ENCODE data around the gene TBC1D1.

Gene TBC1D1

GRCh38 chr4:38086151-38086848 is 195.4 kb downstream of the TBC1D1 start:
- TF ChIP-seq CSRNP3 (CRISPR knock-in tag; IDR thresholded peaks at IDR 0.05) = no peak
- no peak for TF ChIP-seq ISL1 (CRISPR knock-in tag; IDR thresholded peaks at IDR 0.05)
- no peak for TF ChIP-seq CSDC2 (CRISPR knock-in tag; IDR thresholded peaks at IDR 0.05)
- TF ChIP-seq ESRRG (CRISPR knock-in tag; IDR thresholded peaks at IDR 0.05) = no peak
- no peak for TF ChIP-seq TOX (CRISPR knock-in tag; IDR thresholded peaks at IDR 0.05; ENCODE audit: borderline replicate concordance)
- no peak for TF ChIP-seq CREB5 (CRISPR knock-in tag; IDR thresholded peaks at IDR 0.05; ENCODE audit: low read depth)
- no peak for TF ChIP-seq ZNF8 (CRISPR knock-in tag; IDR thresholded peaks at IDR 0.05)
- no peak for TF ChIP-seq ZNF565 (CRISPR knock-in tag; conservative IDR thresholded peaks at IDR 0.05; ENCODE audit: low read depth)
- TF ChIP-seq PATZ1 (CRISPR knock-in tag; IDR thresholded peaks at IDR 0.05; ENCODE audit: borderline replicate concordance) = no peak
- ATAC-seq = no peak

GRCh38 chr4:38086849-38087226 is 196.0 kb downstream of the TBC1D1 start:
- TF ChIP-seq SNAI2 (CRISPR knock-in tag; IDR thresholded peaks at IDR 0.05) = no peak
- no peak for TF ChIP-seq PPARA (CRISPR knock-in tag; IDR thresholded peaks at IDR 0.05; ENCODE audit: borderline replicate concordance)
- TF ChIP-seq ZC3H10 (CRISPR knock-in tag; IDR thresholded peaks at IDR 0.05) = no peak
- TF ChIP-seq ARNTL (CRISPR knock-in tag; IDR thresholded peaks at IDR 0.05; ENCODE audit: borderline replicate concordance, low read depth) = no peak
- TF ChIP-seq OSR1 (CRISPR knock-in tag; IDR thresholded peaks at IDR 0.05) = no peak
- no peak for TF ChIP-seq ZNF70 (CRISPR knock-in tag; IDR thresholded peaks at IDR 0.05)
- no peak for ATAC-seq

- ATAC-seq = no peak
- TF ChIP-seq ARNTL (CRISPR knock-in tag; IDR thresholded peaks at IDR 0.05; ENCODE audit: borderline replicate concordance, low read depth) = no peak
- no peak for TF ChIP-seq ZFP30 (CRISPR knock-in tag; IDR thresholded peaks at IDR 0.05)
- TF ChIP-seq ZFP3 (CRISPR knock-in tag; IDR thresholded peaks at IDR 0.05) = no peak
- no peak for TF ChIP-seq SNAI2 (CRISPR knock-in tag; IDR thresholded peaks at IDR 0.05)
- TF ChIP-seq CSRNP3 (CRISPR knock-in tag; IDR thresholded peaks at IDR 0.05) = no peak
- no peak for TF ChIP-seq ZNF565 (CRISPR knock-in tag; conservative IDR thresholded peaks at IDR 0.05; ENCODE audit: low read depth)
- no peak for TF ChIP-seq PPARA (CRISPR knock-in tag; IDR thresholded peaks at IDR 0.05; ENCODE audit: borderline replicate concordance)
- no peak for TF ChIP-seq TSHZ2 (CRISPR knock-in tag; IDR thresholded peaks at IDR 0.05)
- no peak for TF ChIP-seq CSDC2 (CRISPR knock-in tag; IDR thresholded peaks at IDR 0.05)
- no peak for TF ChIP-seq RARB (CRISPR knock-in tag; IDR thresholded peaks at IDR 0.05)
- TF ChIP-seq ISL1 (CRISPR knock-in tag; IDR thresholded peaks at IDR 0.05) = no peak
- TF ChIP-seq CREB5 (CRISPR knock-in tag; IDR thresholded peaks at IDR 0.05; ENCODE audit: low read depth) = no peak
- TF ChIP-seq TCF4 (CRISPR knock-in tag; IDR thresholded peaks at IDR 0.05; ENCODE audit: borderline replicate concordance) = no peak
- no peak for TF ChIP-seq ESRRG (CRISPR knock-in tag; IDR thresholded peaks at IDR 0.05)
- no peak for TF ChIP-seq PATZ1 (CRISPR knock-in tag; IDR thresholded peaks at IDR 0.05; ENCODE audit: borderline replicate concordance)
- TF ChIP-seq GLIS3 (CRISPR knock-in tag; IDR thresholded peaks at IDR 0.05) = no peak
- no peak for TF ChIP-seq ZNF8 (CRISPR knock-in tag; IDR thresholded peaks at IDR 0.05)
- TF ChIP-seq POU6F1 (CRISPR knock-in tag; IDR thresholded peaks at IDR 0.05; ENCODE audit: borderline replicate concordance, low read depth) = no peak
Measured at GRCh38 chr4:38088321-38088720, 197.4 kb downstream of the TBC1D1 start.
